A673 (cell line): ENCODE measurements around the gene SYT7.

ENCODE experiments used
- CTCF ChIP-seq: fragments of 300-800, 200-600 bp; sonication (generic); conservative IDR thresholded peaks from 2 replicates; pipeline ENCODE4 v1.5.1; 2017; ENCODE audit warnings: low read depth, mild to moderate bottlenecking, antibody characterized with exemption, low read length, moderate library complexity, mixed read lengths
- EZH2 ChIP-seq: fragments of 200-600 bp; sonication (generic); IDR thresholded peaks from 2 replicates; pipeline ENCODE4 v1.6.1; 2017; ENCODE audit warnings: borderline replicate concordance, low read depth, mild to moderate bottlenecking, mixed read lengths, antibody characterized with exemption, low read length; ENCODE audit not compliant: poor library complexity, severe bottlenecking

- no peak for TF ChIP-seq CTCF
- no peak for TF ChIP-seq EZH2
Measured at GRCh38 chr11:61586792-61587430, 6.0 kb upstream of the SYT7 start.
